Measurements from ENCODE around the gene DOCK11.

- TF ChIP-seq, protein P1, sequence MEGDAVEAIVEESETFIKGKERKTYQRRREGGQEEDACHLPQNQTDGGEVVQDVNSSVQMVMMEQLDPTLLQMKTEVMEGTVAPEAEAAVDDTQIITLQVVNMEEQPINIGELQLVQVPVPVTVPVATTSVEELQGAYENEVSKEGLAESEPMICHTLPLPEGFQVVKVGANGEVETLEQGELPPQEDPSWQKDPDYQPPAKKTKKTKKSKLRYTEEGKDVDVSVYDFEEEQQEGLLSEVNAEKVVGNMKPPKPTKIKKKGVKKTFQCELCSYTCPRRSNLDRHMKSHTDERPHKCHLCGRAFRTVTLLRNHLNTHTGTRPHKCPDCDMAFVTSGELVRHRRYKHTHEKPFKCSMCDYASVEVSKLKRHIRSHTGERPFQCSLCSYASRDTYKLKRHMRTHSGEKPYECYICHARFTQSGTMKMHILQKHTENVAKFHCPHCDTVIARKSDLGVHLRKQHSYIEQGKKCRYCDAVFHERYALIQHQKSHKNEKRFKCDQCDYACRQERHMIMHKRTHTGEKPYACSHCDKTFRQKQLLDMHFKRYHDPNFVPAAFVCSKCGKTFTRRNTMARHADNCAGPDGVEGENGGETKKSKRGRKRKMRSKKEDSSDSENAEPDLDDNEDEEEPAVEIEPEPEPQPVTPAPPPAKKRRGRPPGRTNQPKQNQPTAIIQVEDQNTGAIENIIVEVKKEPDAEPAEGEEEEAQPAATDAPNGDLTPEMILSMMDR (conservative IDR thresholded peaks at IDR 0.05 in 1 of 2, IDR thresholded peaks at IDR 0.05 in 1 of 2; ENCODE audit: low read depth in 1 of 2, low read length in 2 of 2) = no peak
- no peak for TF ChIP-seq EZH2 (IDR thresholded peaks at IDR 0.05; ENCODE audit: low read length, missing control alignments)
These were observed 34.8 kb downstream of the DOCK11 start for GRCh38 chrX:118530219-118530911.

Measured in fibroblast of lung (primary cell).